ENCODE data around the gene FKBP8.

DNA sequence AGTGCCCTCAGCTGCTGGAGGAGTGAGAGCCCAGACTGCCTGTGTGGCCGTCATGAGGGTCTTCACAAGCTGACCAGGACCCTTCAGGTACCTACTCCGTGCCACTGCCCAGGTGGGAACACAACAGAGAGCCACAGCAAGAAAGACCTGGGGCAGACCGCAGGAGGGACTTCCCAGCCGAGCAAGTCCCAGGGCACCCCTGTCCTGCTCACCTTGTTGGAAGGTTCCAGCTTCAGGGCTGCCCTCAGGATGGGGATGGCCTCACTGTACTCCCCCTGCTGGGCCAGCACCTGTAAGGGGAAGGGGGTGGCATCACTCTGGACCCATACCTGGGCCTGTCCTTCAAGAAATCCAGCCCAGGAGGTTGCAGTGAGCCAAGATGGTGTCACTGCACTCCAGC is 10.3 kb downstream of the FKBP8 start:
- TF ChIP-seq YY1 (IDR thresholded peaks at IDR 0.05; ENCODE audit: low read depth): no peak
- TF ChIP-seq, protein P1, sequence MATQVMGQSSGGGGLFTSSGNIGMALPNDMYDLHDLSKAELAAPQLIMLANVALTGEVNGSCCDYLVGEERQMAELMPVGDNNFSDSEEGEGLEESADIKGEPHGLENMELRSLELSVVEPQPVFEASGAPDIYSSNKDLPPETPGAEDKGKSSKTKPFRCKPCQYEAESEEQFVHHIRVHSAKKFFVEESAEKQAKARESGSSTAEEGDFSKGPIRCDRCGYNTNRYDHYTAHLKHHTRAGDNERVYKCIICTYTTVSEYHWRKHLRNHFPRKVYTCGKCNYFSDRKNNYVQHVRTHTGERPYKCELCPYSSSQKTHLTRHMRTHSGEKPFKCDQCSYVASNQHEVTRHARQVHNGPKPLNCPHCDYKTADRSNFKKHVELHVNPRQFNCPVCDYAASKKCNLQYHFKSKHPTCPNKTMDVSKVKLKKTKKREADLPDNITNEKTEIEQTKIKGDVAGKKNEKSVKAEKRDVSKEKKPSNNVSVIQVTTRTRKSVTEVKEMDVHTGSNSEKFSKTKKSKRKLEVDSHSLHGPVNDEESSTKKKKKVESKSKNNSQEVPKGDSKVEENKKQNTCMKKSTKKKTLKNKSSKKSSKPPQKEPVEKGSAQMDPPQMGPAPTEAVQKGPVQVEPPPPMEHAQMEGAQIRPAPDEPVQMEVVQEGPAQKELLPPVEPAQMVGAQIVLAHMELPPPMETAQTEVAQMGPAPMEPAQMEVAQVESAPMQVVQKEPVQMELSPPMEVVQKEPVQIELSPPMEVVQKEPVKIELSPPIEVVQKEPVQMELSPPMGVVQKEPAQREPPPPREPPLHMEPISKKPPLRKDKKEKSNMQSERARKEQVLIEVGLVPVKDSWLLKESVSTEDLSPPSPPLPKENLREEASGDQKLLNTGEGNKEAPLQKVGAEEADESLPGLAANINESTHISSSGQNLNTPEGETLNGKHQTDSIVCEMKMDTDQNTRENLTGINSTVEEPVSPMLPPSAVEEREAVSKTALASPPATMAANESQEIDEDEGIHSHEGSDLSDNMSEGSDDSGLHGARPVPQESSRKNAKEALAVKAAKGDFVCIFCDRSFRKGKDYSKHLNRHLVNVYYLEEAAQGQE (IDR thresholded peaks at IDR 0.05; ENCODE audit: low read depth): no peak

Measured in Ishikawa (cell line).